HepG2 (cell line): ENCODE results near the gene ACADVL. TPM values are rescaled to one million over a fixed set of nuclear protein-coding genes. Genes with fewer than 3 reads are reported as not detected.

Experiments used
- E2F2 ChIP-seq: sonication (generic); formaldehyde crosslinking; IDR thresholded peaks from 2 replicates; pipeline ENCODE4 v1.4.0; 2020; ENCODE audit warnings: missing genetic modification reagents, borderline replicate concordance
- ELF3 ChIP-seq: IDR thresholded peaks from 2 replicates; pipeline ENCODE4 v1.6.1; 2016; ENCODE audit warnings: missing genetic modification reagents, missing compliant biosample characterization
- GMEB1 ChIP-seq: sonication (generic); formaldehyde crosslinking; IDR thresholded peaks from 2 replicates; pipeline ENCODE4 v1.5.1; 2020; ENCODE audit warnings: missing genetic modification reagents, mild to moderate bottlenecking, borderline replicate concordance
- KLF9 ChIP-seq: IDR thresholded peaks from 2 replicates; pipeline ENCODE4 v1.6.1; 2016; ENCODE audit warnings: low read depth
- MED1 ChIP-seq: sonication (generic); formaldehyde crosslinking; IDR thresholded peaks from 2 replicates; pipeline ENCODE4 v1.4.0; 2020; ENCODE audit warnings: missing genetic modification reagents
- RBM22 ChIP-seq: fragments of 200-400 bp; formaldehyde crosslinking; optimal IDR thresholded peaks from 2 replicates; pipeline ENCODE3; 2017; ENCODE audit warnings: mild to moderate bottlenecking, low read length, moderate library complexity
- RXRA ChIP-seq: sonication (generic); formaldehyde crosslinking; IDR thresholded peaks from 2 replicates; pipeline ENCODE4 v1.5.1; 2020; ENCODE audit warnings: missing genetic modification reagents
- ZBTB3 ChIP-seq: sonication (generic); formaldehyde crosslinking; IDR thresholded peaks from 2 replicates; pipeline ENCODE4 v1.4.0; 2020; ENCODE audit warnings: low read depth, mild to moderate bottlenecking, moderate library complexity, missing genetic modification reagents, borderline replicate concordance
- ZBTB38 ChIP-seq: sonication (generic); formaldehyde crosslinking; IDR thresholded peaks from 2 replicates; pipeline ENCODE4 v1.5.1; 2020; ENCODE audit warnings: mild to moderate bottlenecking, missing genetic modification reagents
- ZBTB7B ChIP-seq: sonication (generic); formaldehyde crosslinking; IDR thresholded peaks from 2 replicates; pipeline ENCODE4 v1.4.0; 2020; ENCODE audit warnings: missing genetic modification reagents
- ZNF225 ChIP-seq: sonication (generic); formaldehyde crosslinking; IDR thresholded peaks from 2 replicates; pipeline ENCODE4 v1.4.0; 2020; ENCODE audit warnings: mild to moderate bottlenecking, missing genetic modification reagents
- ZNF251 ChIP-seq: sonication (generic); formaldehyde crosslinking; IDR thresholded peaks from 2 replicates; pipeline ENCODE4 v1.9.0; 2021; ENCODE audit warnings: mild to moderate bottlenecking, missing genetic modification reagents
- ZNF263 ChIP-seq: sonication (generic); formaldehyde crosslinking; IDR thresholded peaks from 2 replicates; pipeline ENCODE4 v1.4.0; 2020; ENCODE audit warnings: missing genetic modification reagents
- ZNF326 ChIP-seq: sonication (generic); formaldehyde crosslinking; IDR thresholded peaks from 2 replicates; pipeline ENCODE4 v1.4.0; 2020; ENCODE audit warnings: missing genetic modification reagents, borderline replicate concordance
- ZNF782 ChIP-seq: sonication (generic); formaldehyde crosslinking; IDR thresholded peaks from 2 replicates; pipeline ENCODE4 v1.4.0; 2020; ENCODE audit warnings: missing genetic modification reagents, mild to moderate bottlenecking, borderline replicate concordance
- ZNF790 ChIP-seq: sonication (generic); formaldehyde crosslinking; IDR thresholded peaks from 2 replicates; pipeline ENCODE4 v1.8.0; 2022; ENCODE audit warnings: missing genetic modification reagents, mild to moderate bottlenecking, borderline replicate concordance
- ZUFSP ChIP-seq: sonication (generic); formaldehyde crosslinking; IDR thresholded peaks from 2 replicates; pipeline ENCODE4 v1.9.0; 2021; ENCODE audit warnings: missing genetic modification reagents, mild to moderate bottlenecking, borderline replicate concordance
- polyA plus RNA-seq, 8 experiments: library from polyadenylated mRNA; depleted of rRNA in 3 of 8; stranded (reverse) in 7 of 8; unstranded in 1 of 8; fragments of >200 nt; fragmentation: Illumina TruSeq in 4 of 8; extraction: Trizol in 4 of 8; gene quantifications; 2 replicates each; pipeline versions ENCODE4 v1.2.1 to v1.2.3, GENCODE V29; 2011 to 2016; ENCODE audit warnings: low read depth in 4 of 8, missing spikeins in 1 of 8, mixed read lengths in 1 of 8; ENCODE audit not compliant: insufficient read depth in 1 of 8
- total RNA-seq, 5 experiments: library from RNA; depleted of rRNA; stranded (reverse); fragments of >200 nt; fragmentation: Illumina TruSeq; extraction: Trizol; gene quantifications; 2 replicates each; pipeline ENCODE4 v1.2.3, GENCODE V29; 2016; ENCODE audit warnings: low read depth in 1 of 5
- TF ChIP-seq, protein P1 (sequence below): sonication (generic); formaldehyde crosslinking; IDR thresholded peaks from 2 replicates; pipeline ENCODE4 v1.5.0; 2020; ENCODE audit warnings: mild to moderate bottlenecking, missing genetic modification reagents
- TF ChIP-seq, protein P2 (sequence below): IDR thresholded peaks from 2 replicates; pipeline ENCODE4 v1.6.1; 2018; ENCODE audit warnings: missing genetic modification reagents, mild to moderate bottlenecking, missing compliant biosample characterization
- TF ChIP-seq, protein P3 (sequence below): sonication (generic); formaldehyde crosslinking; IDR thresholded peaks from 2 replicates; pipeline ENCODE4 v1.4.0; 2020; ENCODE audit warnings: mild to moderate bottlenecking, missing genetic modification reagents

Gene ACADVL
- total and polyA plus RNA-seq, 2 of the 13 experiments (the other 11 are each of a cell fraction or from before 2014, with no cell fraction given), result 219 to 412 TPM

DNA sequence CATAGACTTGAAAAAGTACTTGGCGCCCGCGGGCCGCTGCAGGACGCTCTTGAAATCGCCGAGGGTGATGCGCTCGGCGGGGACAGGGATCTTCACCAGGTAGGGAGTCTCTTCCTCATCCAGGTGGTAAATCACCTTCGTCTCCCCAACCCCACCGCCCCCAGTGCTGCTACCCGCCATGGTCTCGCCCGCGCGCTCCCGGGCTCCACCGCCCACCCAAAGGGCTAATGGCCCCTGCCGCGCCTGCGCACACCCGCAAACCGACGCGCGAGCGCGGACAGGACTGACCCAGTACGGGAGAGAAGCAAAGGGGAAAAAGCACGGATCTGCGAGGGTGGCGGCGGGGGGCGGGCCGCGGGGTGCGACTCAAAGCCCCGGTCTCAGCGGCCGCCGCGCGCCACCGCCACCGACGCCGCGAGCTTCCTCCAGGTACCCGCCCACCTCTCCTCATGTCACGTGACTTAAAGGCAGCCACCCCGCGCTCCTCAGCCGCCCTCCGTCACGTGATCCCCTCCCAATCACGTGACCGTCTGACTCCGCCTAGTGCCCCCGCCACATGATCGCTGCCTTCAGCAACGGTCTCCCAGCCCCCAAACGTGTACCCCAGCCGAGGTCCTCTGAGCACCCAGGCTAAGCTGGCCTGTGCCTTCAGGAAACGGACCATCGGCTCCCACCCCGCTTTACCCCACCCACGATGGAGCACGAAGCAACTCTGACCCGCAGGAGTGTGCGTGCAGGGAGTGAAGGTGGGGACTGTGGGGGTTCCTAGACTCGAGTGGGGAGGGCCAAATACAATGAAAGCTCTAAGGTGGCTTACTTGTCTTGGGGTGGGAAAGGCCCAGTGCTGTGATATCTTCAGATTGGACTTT, 14.6 kb downstream of the ACADVL start, which contains the start of gene DVL2 (continued):
- TF ChIP-seq, protein P1, sequence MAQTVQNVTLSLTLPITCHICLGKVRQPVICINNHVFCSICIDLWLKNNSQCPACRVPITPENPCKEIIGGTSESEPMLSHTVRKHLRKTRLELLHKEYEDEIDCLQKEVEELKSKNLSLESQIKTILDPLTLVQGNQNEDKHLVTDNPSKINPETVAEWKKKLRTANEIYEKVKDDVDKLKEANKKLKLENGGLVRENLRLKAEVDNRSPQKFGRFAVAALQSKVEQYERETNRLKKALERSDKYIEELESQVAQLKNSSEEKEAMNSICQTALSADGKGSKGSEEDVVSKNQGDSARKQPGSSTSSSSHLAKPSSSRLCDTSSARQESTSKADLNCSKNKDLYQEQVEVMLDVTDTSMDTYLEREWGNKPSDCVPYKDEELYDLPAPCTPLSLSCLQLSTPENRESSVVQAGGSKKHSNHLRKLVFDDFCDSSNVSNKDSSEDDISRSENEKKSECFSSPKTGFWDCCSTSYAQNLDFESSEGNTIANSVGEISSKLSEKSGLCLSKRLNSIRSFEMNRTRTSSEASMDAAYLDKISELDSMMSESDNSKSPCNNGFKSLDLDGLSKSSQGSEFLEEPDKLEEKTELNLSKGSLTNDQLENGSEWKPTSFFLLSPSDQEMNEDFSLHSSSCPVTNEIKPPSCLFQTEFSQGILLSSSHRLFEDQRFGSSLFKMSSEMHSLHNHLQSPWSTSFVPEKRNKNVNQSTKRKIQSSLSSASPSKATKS (CRISPR knock-in tag), result no peak
- TF ChIP-seq ZNF782 (CRISPR knock-in tag) (0 out of 2 replicates have a peak, but pooled peaks have one; percentile 62), E2F2 (CRISPR knock-in tag) (peak; percentile 72; the same call in 1 of the 2 replicates), ELF3 (CRISPR knock-in tag) (peak; percentile 66; the same call in 1 of the 2 replicates), RXRA (peak; percentile 58), GMEB1 (CRISPR knock-in tag) (peak; percentile 72), ZNF251 (CRISPR knock-in tag) (0 out of 2 replicates have a peak, but pooled peaks have one; percentile 85), ZUFSP (CRISPR knock-in tag) (no peak), ZBTB3 (CRISPR knock-in tag) (no peak), ZNF263 (CRISPR knock-in tag) (peak; percentile 66; the same call in 1 of the 2 replicates), KLF9 (CRISPR knock-in tag) (peak; percentile 73; the same call in 1 of the 2 replicates), ZNF326 (CRISPR knock-in tag) (peak; percentile 81; the same call in 1 of the 2 replicates), ZBTB38 (CRISPR knock-in tag) (peak; percentile 69), RBM22 (peak; percentile 99), ZNF225 (CRISPR knock-in tag) (no peak; the same call in 1 of the 2 replicates), ZNF790 (CRISPR knock-in tag) (0 out of 2 replicates have a peak, but pooled peaks have one; percentile 53), ZBTB7B (CRISPR knock-in tag) (peak; percentile 70), MED1 (CRISPR knock-in tag) (peak; percentile 91)
- TF ChIP-seq, protein P2, sequence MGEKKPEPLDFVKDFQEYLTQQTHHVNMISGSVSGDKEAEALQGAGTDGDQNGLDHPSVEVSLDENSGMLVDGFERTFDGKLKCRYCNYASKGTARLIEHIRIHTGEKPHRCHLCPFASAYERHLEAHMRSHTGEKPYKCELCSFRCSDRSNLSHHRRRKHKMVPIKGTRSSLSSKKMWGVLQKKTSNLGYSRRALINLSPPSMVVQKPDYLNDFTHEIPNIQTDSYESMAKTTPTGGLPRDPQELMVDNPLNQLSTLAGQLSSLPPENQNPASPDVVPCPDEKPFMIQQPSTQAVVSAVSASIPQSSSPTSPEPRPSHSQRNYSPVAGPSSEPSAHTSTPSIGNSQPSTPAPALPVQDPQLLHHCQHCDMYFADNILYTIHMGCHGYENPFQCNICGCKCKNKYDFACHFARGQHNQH (CRISPR knock-in tag), result peak; percentile 73
- TF ChIP-seq, protein P3, sequence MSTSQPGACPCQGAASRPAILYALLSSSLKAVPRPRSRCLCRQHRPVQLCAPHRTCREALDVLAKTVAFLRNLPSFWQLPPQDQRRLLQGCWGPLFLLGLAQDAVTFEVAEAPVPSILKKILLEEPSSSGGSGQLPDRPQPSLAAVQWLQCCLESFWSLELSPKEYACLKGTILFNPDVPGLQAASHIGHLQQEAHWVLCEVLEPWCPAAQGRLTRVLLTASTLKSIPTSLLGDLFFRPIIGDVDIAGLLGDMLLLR, result no peak
